Thyroid gland (tissue), 4 donors: ENCODE measurements around the gene C4orf51. TPM values are rescaled to one million over a fixed set of nuclear protein-coding genes. Genes with fewer than 3 reads are reported as not detected.

Source experiments
- DNase-seq, 2 donors: peaks; one replicate each; pipeline ENCODE4 v3.0.0-alpha.2; 2019
- H3K27ac ChIP-seq, 3 donors: fragments of 200-600 bp; sonication (generic); 1 replicate in 2 of 3; 2 replicates in 1 of 3; pipeline ENCODE4 v1.5.1; 2016 to 2019; ENCODE audit warnings: mild to moderate bottlenecking in 1 of 3, moderate library complexity in 1 of 3
- H3K27me3 ChIP-seq: fragments of 200-600 bp; sonication (generic); one replicate; pipeline ENCODE4 v1.5.1; 2019
- H3K36me3 ChIP-seq, 2 donors: fragments of 200-600 bp; sonication (generic); one replicate each; pipeline ENCODE4 v1.5.1; 2016 to 2019
- H3K4me1 ChIP-seq, 2 donors: fragments of 200-600 bp; sonication (generic); one replicate each; pipeline ENCODE4 v1.5.1; 2017 to 2019
- H3K4me3 ChIP-seq, 3 donors: fragments of 200-600 bp; sonication (generic); replicated peaks in 1 of 3; 1 replicate in 2 of 3; 2 replicates in 1 of 3; pipeline ENCODE4 v1.5.1; 2016; ENCODE audit warnings: mild to moderate bottlenecking in 1 of 3
- H3K9me3 ChIP-seq: fragments of 200-600 bp; sonication (generic); one replicate; pipeline ENCODE4 v1.5.1; 2017
- CTCF ChIP-seq, 6 experiments: fragments of 200-600 bp in 3 of 6; fragments of 450-650 bp in 3 of 6; sonication (generic) in 3 of 6; IDR thresholded peaks; one replicate each; pipeline ENCODE4 v1.5.1; 2016 to 2019; ENCODE audit warnings: antibody characterized with exemption in 6 of 6, mild to moderate bottlenecking in 2 of 6, inconsistent platforms in 1 of 6, moderate library complexity in 1 of 6
- POLR2A ChIP-seq, 2 donors: fragments of 450-650 bp; IDR thresholded peaks; one replicate each; pipeline ENCODE4 v1.6.1; 2017; ENCODE audit warnings: antibody characterized with exemption in 2 of 2, mild to moderate bottlenecking in 2 of 2, moderate library complexity in 1 of 2
- WGBS, 2 donors: methylation state at CpG; one replicate each; pipeline ENCODE4 v1.1.5; 2017; 5-methylcytosine and 5-hydroxymethylcytosine counted together
- intact Hi-C: fragments of 100-400 bp; cut with DNase I; formaldehyde crosslinking; loops from one replicate; pipeline ENCODE4 v1.15.1; 2023
- total RNA-seq, 4 donors: library from RNA; depleted of rRNA; stranded (reverse); fragments of >200 nt; gene quantifications; one replicate each; pipeline ENCODE4 v1.2.3, GENCODE V29; 2016

The C4orf51 gene
- total RNA-seq, 4 donors from 2014 or later: not detected

- Histone ChIP-seq H3K4me3 (no peak overlapping the region), H3K4me1 (peaks cover 9 to 14% of the 10 kb centered on the region in 2 donors), H3K27ac (no peak overlapping the region), H3K36me3 (no peaks in the 10 kb centered on the region), H3K9me3 (no peaks in the 10 kb centered on the region), H3K27me3 (no peaks in the 10 kb centered on the region)
- whole genome bisulfite sequencing, 2 donors: 85 to 90% methylated on average over 2 of the region's 2 CpGs
- TF ChIP-seq CTCF (IDR thresholded peaks at IDR 0.05): no peak
- TF ChIP-seq POLR2A (IDR thresholded peaks at IDR 0.05): no peak
- DNase-seq: no peak
- intact Hi-C loops: no loop called here
Observed at GRCh38 chr4:145740806-145741205, 60.9 kb downstream of the C4orf51 start.

GRCh38 chr4:145743641-145744040, 63.7 kb downstream of the C4orf51 start:
- WGBS, 2 donors: 95 to 98% methylated on average over 2 of the region's 2 CpGs
- Histone ChIP-seq H3K27me3 (no peaks in the 10 kb centered on the region), H3K36me3 (no peaks in the 10 kb centered on the region), H3K4me1 (no peaks in the 10 kb centered on the region), H3K4me3 (no peak overlapping the region), H3K27ac (no peak overlapping the region), H3K9me3 (no peaks in the 10 kb centered on the region)
- no peak for TF ChIP-seq CTCF (IDR thresholded peaks at IDR 0.05)
- no peak for TF ChIP-seq POLR2A (IDR thresholded peaks at IDR 0.05)
- DNase-seq: no peak
- intact Hi-C loops: no loop called here

- WGBS, 2 donors: 81 to 87% methylated on average over 2 of the region's 2 CpGs
- H3K4me1 ChIP-seq: no peaks in the 10 kb centered on the region
- no peak for TF ChIP-seq CTCF (IDR thresholded peaks at IDR 0.05)
- no peak for TF ChIP-seq POLR2A (IDR thresholded peaks at IDR 0.05)
- H3K4me3 ChIP-seq: no peak overlapping the region
- no peak for DNase-seq
- no peak overlapping the region for H3K27ac ChIP-seq
- no peaks in the 10 kb centered on the region for H3K9me3 ChIP-seq
- intact Hi-C loops: no loop called here
- peaks cover 2 to 3% of the 10 kb centered on the region in 2 donors for H3K36me3 ChIP-seq
- no peaks in the 10 kb centered on the region for H3K27me3 ChIP-seq
Observed at GRCh38 chr4:145755802-145756201, 75.9 kb downstream of the C4orf51 start.

GRCh38 chr4:145756244-145756643, 76.3 kb downstream of the C4orf51 start:
- Histone ChIP-seq H3K4me1 (no peaks in the 10 kb centered on the region), H3K27ac (no peak overlapping the region), H3K36me3 (peaks cover 7% of the 10 kb centered on the region in 2 donors), H3K9me3 (no peaks in the 10 kb centered on the region), H3K4me3 (no peak overlapping the region), H3K27me3 (no peaks in the 10 kb centered on the region)
- 80 to 91% methylated on average over 1 of the region's 1 CpG for WGBS, 2 donors
- no peak for DNase-seq
- intact Hi-C loops: no loop called here
- TF ChIP-seq POLR2A (IDR thresholded peaks at IDR 0.05) (no peak), CTCF (IDR thresholded peaks at IDR 0.05) (no peak)

- Histone ChIP-seq H3K4me1 (no peaks in the 10 kb centered on the region), H3K9me3 (no peaks in the 10 kb centered on the region), H3K36me3 (peaks cover 7 to 8% of the 10 kb centered on the region in 2 donors), H3K4me3 (no peak overlapping the region), H3K27ac (no peak overlapping the region), H3K27me3 (no peaks in the 10 kb centered on the region)
- 79 to 92% methylated on average over 1 of the region's 1 CpG for WGBS, 2 donors
- no peak for DNase-seq
- TF ChIP-seq POLR2A (IDR thresholded peaks at IDR 0.05) (no peak), CTCF (IDR thresholded peaks at IDR 0.05) (no peak)
- intact Hi-C loops: no loop called here
Observed at GRCh38 chr4:145757188-145757587, 77.2 kb downstream of the C4orf51 start.
